Heart right ventricle (tissue), 16 donors: ENCODE results near the gene CHPF. TPM values are rescaled to one million over a fixed set of nuclear protein-coding genes. Genes with fewer than 3 reads are reported as not detected.

Source experiments
- ATAC-seq, 8 donors: fragments of 200-7000 bp; cut with Tn5 transposase; one replicate each; pipeline ENCODE4 v1.9.1; 2020; ENCODE audit warnings: mild to moderate bottlenecking in 8 of 8, moderate library complexity in 8 of 8, moderate number of reproducible peaks in 1 of 8
- DNase-seq, 2 donors: peaks; one replicate each; pipeline ENCODE4 v3.0.0-alpha.2; 2020
- H3K27ac ChIP-seq, 10 donors: fragments of 200-600 bp; sonication (generic) in 2 of 10; one replicate each; pipeline versions ENCODE4 v1.5.0 to v1.8.0; 2020 to 2022; ENCODE audit warnings: mild to moderate bottlenecking in 3 of 10
- H3K27me3 ChIP-seq, 7 donors: fragments of 200-600 bp; one replicate each; pipeline ENCODE4 v1.8.0; 2021 to 2022; ENCODE audit warnings: mild to moderate bottlenecking in 2 of 7
- H3K36me3 ChIP-seq, 9 donors: fragments of 200-600 bp; sonication (generic) in 1 of 9; one replicate each; pipeline versions ENCODE4 v1.5.0 to v1.8.0; 2020 to 2022; ENCODE audit warnings: mild to moderate bottlenecking in 2 of 9
- H3K4me1 ChIP-seq, 9 donors: fragments of 200-600 bp; sonication (generic) in 1 of 9; one replicate each; pipeline versions ENCODE4 v1.5.0 to v1.8.0; 2020 to 2022; ENCODE audit warnings: mild to moderate bottlenecking in 4 of 9
- H3K4me3 ChIP-seq, 10 donors: fragments of 200-600 bp; sonication (generic) in 2 of 10; one replicate each; pipeline versions ENCODE4 v1.5.0 to v1.8.0; 2020 to 2022; ENCODE audit warnings: mild to moderate bottlenecking in 7 of 10, moderate library complexity in 2 of 10
- H3K9me3 ChIP-seq, 11 donors: fragments of 200-600 bp in 10 of 11; sonication (generic) in 2 of 11; one replicate each; pipeline versions ENCODE4 v1.5.0 to v1.8.0; 2013 to 2022; ENCODE audit warnings: mild to moderate bottlenecking in 2 of 11, control low read depth in 1 of 11, moderate library complexity in 1 of 11
- CTCF ChIP-seq, 9 donors: fragments of 200-600 bp; sonication (generic) in 2 of 9; IDR thresholded peaks; one replicate each; pipeline versions ENCODE4 v1.5.0 to v1.8.0; 2021 to 2022; ENCODE audit warnings: antibody characterized with exemption in 9 of 9, mild to moderate bottlenecking in 5 of 9, moderate library complexity in 1 of 9
- WGBS, 2 donors: extraction: QIAGEN DNeasy Blood & Tissue Kit; methylation state at CpG; one replicate each; pipeline ENCODE4 v1.1.7; 2013; ENCODE audit warnings: inconsistent platforms in 1 of 2; 5-methylcytosine and 5-hydroxymethylcytosine counted together
- intact Hi-C, 10 donors: fragments of 100-400 bp; cut with DNase I; formaldehyde crosslinking; loops; one replicate each; pipeline versions ENCODE4 v1.11.1 to v1.14.2; 2022
- polyA plus RNA-seq, 2 donors: library from polyadenylated mRNA; stranded (reverse); fragments of 200-250 nt; gene quantifications; one replicate each; pipeline ENCODE4 v1.2.3, GENCODE V29; 2013
- total RNA-seq, 10 donors: library from RNA; stranded (reverse); fragmentation: NEBNext Ultra II Directional in 3 of 10; extraction: Animal tissue kit (Norgen Biotek cat#: 25700) in 3 of 10; gene quantifications; one replicate each; pipeline versions ENCODE4 v1.2.1 to v1.2.4, GENCODE V29; 2021 to 2023
- donor health status: Arrhythmogenic right ventricular cardiomyopathy.
- donor health status: ischemic (EF 13 %, LVEDD 7.1; RV severe dilation, severe dysfunction).
- donor health status: healthy with polysubstance abuse.
- donor health status: DM: no; HTN: yes; CAD: no.
- donor health status: DM: no; HTN: no; CAD: no.
- donor health status: ischemic (EF 25% LVEDD 6.9; RV normal size, moderate dysfunction).
- donor health status: ischemic (EF 25% LVEDD 5.7; RV mildly dilated, moderate dysfunction).
- donor health status: healthy.
- donor health status: DM: yes; HTN: yes; CAD: no.
- donor health status: Ischemic cardiomyopathy.
- donor health status: ischemic (EF 35%, LVEDD 5.7; RV mildly dilated, moderate dysfunction).
- donor health status: nonischemic (EF 11% LVEDD 7.7; RV severe dilation, severe dysfunction).
- donor health status: DM: yes; HTN: yes; CAD: no.
- donor health status: PGD.
- donor health status: ischemic (EF 29% LVEDD 5.4; RV normal size, mild dysfunction).
- donor health status: nonischemic (EF 23%, LVEDD 6.1; RV moderate dilation, normal function).

CHPF gene
- total and polyA plus RNA-seq, 12 donors: 66.5 to 221 (median 95.9) TPM

- intact Hi-C loops: loop anchor here in 2 of 10 donors (5.0 kb wide), 1 partner anchor 46 kb away; the partner anchor contains the start of gene STK11IP (in 2 of the 2)
- peaks cover 0 to 50% (median 29%) of the 10 kb centered on the region in 7 donors for H3K27me3 ChIP-seq
- 24 to 35% methylated on average over 53 to 54 of the region's 54 CpGs for WGBS, 2 donors
- ATAC-seq (peak in 7 of 8 donors; percentile 1 to 20 (median 7)), DNase-seq (no peak)
- peak overlapping the region in 2 of 10 donors; percentile 15 to 47 for H3K27ac ChIP-seq
- H3K4me3 ChIP-seq: peak overlapping the region; percentile 10 to 72 (median 58)
- H3K9me3 ChIP-seq: no peaks in the 10 kb centered on the region
- no peak for TF ChIP-seq CTCF (IDR thresholded peaks at IDR 0.05)
- peaks cover 12 to 22% (median 17%) of the 10 kb centered on the region in 9 donors for H3K4me1 ChIP-seq
- peaks cover 0 to 28% (median 0%) of the 10 kb centered on the region in 9 donors for H3K36me3 ChIP-seq
These were observed 8.1 kb upstream of the CHPF start for GRCh38 chr2:219551441-219552381.

GRCh38 chr2:219549619-219550018 is 6.0 kb upstream of the CHPF start:
- ATAC-seq (no peak), DNase-seq (no peak)
- Histone ChIP-seq H3K9me3 (no peaks in the 10 kb centered on the region), H3K4me1 (peaks cover 12 to 28% (median 19%) of the 10 kb centered on the region in 9 donors), H3K27ac (no peak overlapping the region), H3K4me3 (no peak overlapping the region), H3K27me3 (peaks cover 0 to 68% (median 29%) of the 10 kb centered on the region in 7 donors), H3K36me3 (peaks cover 0 to 11% (median 0%) of the 10 kb centered on the region in 9 donors)
- 86 to 87% methylated on average over 9 of the region's 9 CpGs for WGBS, 2 donors
- intact Hi-C loops: loop anchor here in 2 of 10 donors (5.0 kb wide), 1 partner anchor 48 kb away; the partner anchor contains the start of gene STK11IP (in 2 of the 2)
- no peak for TF ChIP-seq CTCF (IDR thresholded peaks at IDR 0.05)

- peaks cover 0 to 11% (median 0%) of the 10 kb centered on the region in 9 donors for H3K36me3 ChIP-seq
- H3K9me3 ChIP-seq: no peaks in the 10 kb centered on the region
- intact Hi-C loops: no loop called here
- TF ChIP-seq CTCF (IDR thresholded peaks at IDR 0.05): no peak
- 93% methylated on average over 18 of the region's 18 CpGs for WGBS, 2 donors
- DNase-seq: no peak
- ATAC-seq: no peak
- H3K4me1 ChIP-seq: peaks cover 14 to 34% (median 25%) of the 10 kb centered on the region in 9 donors
- no peak overlapping the region for H3K4me3 ChIP-seq
- H3K27me3 ChIP-seq: peaks cover 0 to 73% (median 24%) of the 10 kb centered on the region in 7 donors
- no peak overlapping the region for H3K27ac ChIP-seq
These were observed 5.4 kb upstream of the CHPF start for GRCh38 chr2:219548990-219549389.

GRCh38 chr2:219547621-219548020 is 4.0 kb upstream of the CHPF start:
- H3K4me3 ChIP-seq: no peak overlapping the region
- ATAC-seq (no peak), DNase-seq (no peak)
- H3K27me3 ChIP-seq: peaks cover 0 to 71% (median 11%) of the 10 kb centered on the region in 7 donors
- no peak for TF ChIP-seq CTCF (IDR thresholded peaks at IDR 0.05)
- WGBS, 2 donors: 96% methylated on average over 26 of the region's 26 CpGs
- peaks cover 0 to 11% (median 0%) of the 10 kb centered on the region in 9 donors for H3K36me3 ChIP-seq
- no peak overlapping the region for H3K27ac ChIP-seq
- intact Hi-C loops: no loop called here
- H3K4me1 ChIP-seq: peaks cover 8 to 33% (median 27%) of the 10 kb centered on the region in 9 donors
- no peaks in the 10 kb centered on the region for H3K9me3 ChIP-seq
